A549 (cell line): Measurements from ENCODE around the gene TRDN.

Experiments used
- NPAS2 ChIP-seq: fragments of 250-450 bp; sonication (Bioruptor Pico); IDR thresholded peaks from 2 replicates; pipeline ENCODE4 v1.8.0; 2022; ENCODE audit warnings: mild to moderate bottlenecking, moderate library complexity, borderline replicate concordance
- NR3C1 ChIP-seq: fragments of >200 bp; sonication (Bioruptor Twin); formaldehyde crosslinking; IDR thresholded peaks from 3 replicates; pipeline ENCODE4 v1.6.1; 2017
- RCOR1 ChIP-seq: fragments of 150-350 bp; IDR thresholded peaks from 2 replicates; pipeline ENCODE4 v1.6.1; 2014; ENCODE audit warnings: antibody characterized with exemption, low read length, low read depth
- TF ChIP-seq, protein P1 (sequence below): IDR thresholded peaks from 2 replicates; pipeline ENCODE4 v1.6.1; 2012
- TF ChIP-seq, protein P2 (sequence below): fragments of >200 bp; sonication (Bioruptor Twin); formaldehyde crosslinking; IDR thresholded peaks from 3 replicates; pipeline ENCODE4 v1.5.1; 2016
- TF ChIP-seq, protein P3 (sequence below): fragments of 450-650 bp; IDR thresholded peaks from 2 replicates; pipeline ENCODE4 v1.6.1; 2014; ENCODE audit warnings: antibody characterized with exemption
- TF ChIP-seq, protein P4 (sequence below): fragments of 200-600 bp; sonication (generic); IDR thresholded peaks from 2 replicates; pipeline ENCODE4 v1.6.1; 2016; ENCODE audit warnings: antibody characterized with exemption, mild to moderate bottlenecking, moderate library complexity

DNA sequence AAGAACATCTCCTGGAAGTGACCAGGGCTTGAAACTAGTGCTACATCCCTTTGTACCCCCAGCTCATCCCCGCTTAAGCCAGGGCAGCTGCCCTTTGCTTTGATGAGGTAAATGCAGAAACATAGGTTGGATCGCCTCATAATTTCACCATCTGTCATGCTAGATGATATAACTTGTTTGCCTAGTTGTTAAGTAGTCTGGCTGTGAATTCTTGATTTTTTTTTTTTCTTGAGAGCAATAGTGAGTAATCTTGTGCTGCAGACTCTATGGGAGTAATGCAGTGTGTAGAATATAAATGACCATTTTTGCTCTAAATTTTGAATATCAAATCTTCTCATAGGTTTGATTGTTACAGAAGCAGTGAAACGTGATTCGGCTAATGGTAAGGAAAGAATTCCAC, 4.1 kb downstream of the TRDN start:
- TF ChIP-seq, protein P1, sequence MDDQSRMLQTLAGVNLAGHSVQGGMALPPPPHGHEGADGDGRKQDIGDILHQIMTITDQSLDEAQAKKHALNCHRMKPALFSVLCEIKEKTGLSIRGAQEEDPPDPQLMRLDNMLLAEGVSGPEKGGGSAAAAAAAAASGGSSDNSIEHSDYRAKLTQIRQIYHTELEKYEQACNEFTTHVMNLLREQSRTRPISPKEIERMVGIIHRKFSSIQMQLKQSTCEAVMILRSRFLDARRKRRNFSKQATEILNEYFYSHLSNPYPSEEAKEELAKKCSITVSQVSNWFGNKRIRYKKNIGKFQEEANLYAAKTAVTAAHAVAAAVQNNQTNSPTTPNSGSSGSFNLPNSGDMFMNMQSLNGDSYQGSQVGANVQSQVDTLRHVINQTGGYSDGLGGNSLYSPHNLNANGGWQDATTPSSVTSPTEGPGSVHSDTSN: no peak
- no peak for TF ChIP-seq NPAS2 (CRISPR knock-in tag)
- TF ChIP-seq RCOR1: no peak
- TF ChIP-seq, protein P2, sequence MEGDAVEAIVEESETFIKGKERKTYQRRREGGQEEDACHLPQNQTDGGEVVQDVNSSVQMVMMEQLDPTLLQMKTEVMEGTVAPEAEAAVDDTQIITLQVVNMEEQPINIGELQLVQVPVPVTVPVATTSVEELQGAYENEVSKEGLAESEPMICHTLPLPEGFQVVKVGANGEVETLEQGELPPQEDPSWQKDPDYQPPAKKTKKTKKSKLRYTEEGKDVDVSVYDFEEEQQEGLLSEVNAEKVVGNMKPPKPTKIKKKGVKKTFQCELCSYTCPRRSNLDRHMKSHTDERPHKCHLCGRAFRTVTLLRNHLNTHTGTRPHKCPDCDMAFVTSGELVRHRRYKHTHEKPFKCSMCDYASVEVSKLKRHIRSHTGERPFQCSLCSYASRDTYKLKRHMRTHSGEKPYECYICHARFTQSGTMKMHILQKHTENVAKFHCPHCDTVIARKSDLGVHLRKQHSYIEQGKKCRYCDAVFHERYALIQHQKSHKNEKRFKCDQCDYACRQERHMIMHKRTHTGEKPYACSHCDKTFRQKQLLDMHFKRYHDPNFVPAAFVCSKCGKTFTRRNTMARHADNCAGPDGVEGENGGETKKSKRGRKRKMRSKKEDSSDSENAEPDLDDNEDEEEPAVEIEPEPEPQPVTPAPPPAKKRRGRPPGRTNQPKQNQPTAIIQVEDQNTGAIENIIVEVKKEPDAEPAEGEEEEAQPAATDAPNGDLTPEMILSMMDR: no peak
- TF ChIP-seq, protein P3, sequence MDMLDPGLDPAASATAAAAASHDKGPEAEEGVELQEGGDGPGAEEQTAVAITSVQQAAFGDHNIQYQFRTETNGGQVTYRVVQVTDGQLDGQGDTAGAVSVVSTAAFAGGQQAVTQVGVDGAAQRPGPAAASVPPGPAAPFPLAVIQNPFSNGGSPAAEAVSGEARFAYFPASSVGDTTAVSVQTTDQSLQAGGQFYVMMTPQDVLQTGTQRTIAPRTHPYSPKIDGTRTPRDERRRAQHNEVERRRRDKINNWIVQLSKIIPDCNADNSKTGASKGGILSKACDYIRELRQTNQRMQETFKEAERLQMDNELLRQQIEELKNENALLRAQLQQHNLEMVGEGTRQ: no peak
- TF ChIP-seq, protein P4, sequence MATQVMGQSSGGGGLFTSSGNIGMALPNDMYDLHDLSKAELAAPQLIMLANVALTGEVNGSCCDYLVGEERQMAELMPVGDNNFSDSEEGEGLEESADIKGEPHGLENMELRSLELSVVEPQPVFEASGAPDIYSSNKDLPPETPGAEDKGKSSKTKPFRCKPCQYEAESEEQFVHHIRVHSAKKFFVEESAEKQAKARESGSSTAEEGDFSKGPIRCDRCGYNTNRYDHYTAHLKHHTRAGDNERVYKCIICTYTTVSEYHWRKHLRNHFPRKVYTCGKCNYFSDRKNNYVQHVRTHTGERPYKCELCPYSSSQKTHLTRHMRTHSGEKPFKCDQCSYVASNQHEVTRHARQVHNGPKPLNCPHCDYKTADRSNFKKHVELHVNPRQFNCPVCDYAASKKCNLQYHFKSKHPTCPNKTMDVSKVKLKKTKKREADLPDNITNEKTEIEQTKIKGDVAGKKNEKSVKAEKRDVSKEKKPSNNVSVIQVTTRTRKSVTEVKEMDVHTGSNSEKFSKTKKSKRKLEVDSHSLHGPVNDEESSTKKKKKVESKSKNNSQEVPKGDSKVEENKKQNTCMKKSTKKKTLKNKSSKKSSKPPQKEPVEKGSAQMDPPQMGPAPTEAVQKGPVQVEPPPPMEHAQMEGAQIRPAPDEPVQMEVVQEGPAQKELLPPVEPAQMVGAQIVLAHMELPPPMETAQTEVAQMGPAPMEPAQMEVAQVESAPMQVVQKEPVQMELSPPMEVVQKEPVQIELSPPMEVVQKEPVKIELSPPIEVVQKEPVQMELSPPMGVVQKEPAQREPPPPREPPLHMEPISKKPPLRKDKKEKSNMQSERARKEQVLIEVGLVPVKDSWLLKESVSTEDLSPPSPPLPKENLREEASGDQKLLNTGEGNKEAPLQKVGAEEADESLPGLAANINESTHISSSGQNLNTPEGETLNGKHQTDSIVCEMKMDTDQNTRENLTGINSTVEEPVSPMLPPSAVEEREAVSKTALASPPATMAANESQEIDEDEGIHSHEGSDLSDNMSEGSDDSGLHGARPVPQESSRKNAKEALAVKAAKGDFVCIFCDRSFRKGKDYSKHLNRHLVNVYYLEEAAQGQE: no peak
- no peak for TF ChIP-seq NR3C1
